NCI-H1105 treated with DMSO at 0.1 percent for 48 hours (cell line): ENCODE results near the gene CAMKK1.

ENCODE experiments used
- DNase-seq: peaks from one replicate; lab custom pipeline; 2025; lab: John Stamatoyannopoulos, UW

Gene CAMKK1

GRCh38 chr17:3893003-3893719 lies at the start of gene CAMKK1:
CAMKK1 (minus strand) TSS chr17:3893053; CDS start chr17:3885687, 7,366 bp downstream.
- peak; percentile 87 for DNase-seq

- DNase-seq = no peak
Measured at GRCh38 chr17:3940965-3941698, 48.3 kb upstream of the CAMKK1 start.

- DNase-seq = no peak
Measured at GRCh38 chr17:3937359-3937758, 44.5 kb upstream of the CAMKK1 start.

- no peak for DNase-seq
Measured at GRCh38 chr17:3935825-3936355, 43.0 kb upstream of the CAMKK1 start.

GRCh38 chr17:3935140-3935542 lies 42.3 kb upstream of the CAMKK1 start:
- DNase-seq = peak; percentile 8

- DNase-seq = no peak
Measured at GRCh38 chr17:3929764-3930163, 36.9 kb upstream of the CAMKK1 start.

- DNase-seq = no peak
Measured at GRCh38 chr17:3929181-3929580, 36.3 kb upstream of the CAMKK1 start.

GRCh38 chr17:3928406-3928805 lies 35.6 kb upstream of the CAMKK1 start:
- DNase-seq = no peak

GRCh38 chr17:3927628-3928340 lies 34.9 kb upstream of the CAMKK1 start:
- DNase-seq = no peak

- DNase-seq = no peak
Measured at GRCh38 chr17:3926860-3927627, 34.2 kb upstream of the CAMKK1 start.

- no peak for DNase-seq
Measured at GRCh38 chr17:3925684-3926485, 33.0 kb upstream of the CAMKK1 start.

- DNase-seq = no peak
Measured at GRCh38 chr17:3924512-3925350, 31.9 kb upstream of the CAMKK1 start.

GRCh38 chr17:3923466-3924190 lies 30.8 kb upstream of the CAMKK1 start:
- no peak for DNase-seq

GRCh38 chr17:3922765-3923164 lies 29.9 kb upstream of the CAMKK1 start:
- DNase-seq = no peak

- no peak for DNase-seq
Measured at GRCh38 chr17:3921502-3922319, 28.9 kb upstream of the CAMKK1 start.

GRCh38 chr17:3921006-3921405 lies 28.2 kb upstream of the CAMKK1 start:
- no peak for DNase-seq

- no peak for DNase-seq
Measured at GRCh38 chr17:3919123-3919624, 26.3 kb upstream of the CAMKK1 start.
